Subcutaneous adipose tissue (tissue), 4 donors: ENCODE measurements around the gene ZNF429. TPM values are rescaled to one million over a fixed set of nuclear protein-coding genes. Genes with fewer than 3 reads are reported as not detected.

Experiments used
- total RNA-seq, 4 donors: library from RNA; depleted of rRNA; stranded (reverse); fragments of >200 nt; gene quantifications; one replicate each; pipeline ENCODE4 v1.1.0, GENCODE V29; 2016
- TF ChIP-seq, protein P1 (sequence below): fragments of 450-650 bp; IDR thresholded peaks from one replicate; pipeline ENCODE4 v1.5.1; 2016; ENCODE audit warnings: low read depth, mild to moderate bottlenecking, control low read depth, antibody characterized with exemption, moderate library complexity

Gene ZNF429
- total RNA-seq, 4 donors from 2014 or later = 6.8 to 15.9 (median 13.2) TPM

DNA sequence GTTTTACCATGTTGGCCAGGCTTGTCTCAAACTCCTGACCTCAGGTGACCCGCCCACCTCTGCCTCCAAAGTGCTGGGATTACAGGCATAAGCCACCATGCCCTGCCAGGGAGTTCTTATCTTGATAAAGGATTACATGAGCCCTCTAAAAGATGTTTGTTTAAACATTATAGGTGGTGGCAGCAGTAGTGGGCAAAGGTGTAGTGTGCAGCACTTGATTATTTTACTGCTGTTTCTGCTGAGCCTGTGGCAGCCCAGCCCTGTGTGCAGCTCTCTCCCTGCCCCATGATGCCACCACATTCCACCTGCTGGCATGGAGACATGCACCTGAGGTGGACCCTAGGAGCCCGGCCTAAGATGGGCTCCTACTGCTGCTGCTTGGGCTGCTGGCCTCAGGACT, 54.0 kb downstream of the ZNF429 start:
- TF ChIP-seq, protein P1, sequence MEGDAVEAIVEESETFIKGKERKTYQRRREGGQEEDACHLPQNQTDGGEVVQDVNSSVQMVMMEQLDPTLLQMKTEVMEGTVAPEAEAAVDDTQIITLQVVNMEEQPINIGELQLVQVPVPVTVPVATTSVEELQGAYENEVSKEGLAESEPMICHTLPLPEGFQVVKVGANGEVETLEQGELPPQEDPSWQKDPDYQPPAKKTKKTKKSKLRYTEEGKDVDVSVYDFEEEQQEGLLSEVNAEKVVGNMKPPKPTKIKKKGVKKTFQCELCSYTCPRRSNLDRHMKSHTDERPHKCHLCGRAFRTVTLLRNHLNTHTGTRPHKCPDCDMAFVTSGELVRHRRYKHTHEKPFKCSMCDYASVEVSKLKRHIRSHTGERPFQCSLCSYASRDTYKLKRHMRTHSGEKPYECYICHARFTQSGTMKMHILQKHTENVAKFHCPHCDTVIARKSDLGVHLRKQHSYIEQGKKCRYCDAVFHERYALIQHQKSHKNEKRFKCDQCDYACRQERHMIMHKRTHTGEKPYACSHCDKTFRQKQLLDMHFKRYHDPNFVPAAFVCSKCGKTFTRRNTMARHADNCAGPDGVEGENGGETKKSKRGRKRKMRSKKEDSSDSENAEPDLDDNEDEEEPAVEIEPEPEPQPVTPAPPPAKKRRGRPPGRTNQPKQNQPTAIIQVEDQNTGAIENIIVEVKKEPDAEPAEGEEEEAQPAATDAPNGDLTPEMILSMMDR = no peak

DNA sequence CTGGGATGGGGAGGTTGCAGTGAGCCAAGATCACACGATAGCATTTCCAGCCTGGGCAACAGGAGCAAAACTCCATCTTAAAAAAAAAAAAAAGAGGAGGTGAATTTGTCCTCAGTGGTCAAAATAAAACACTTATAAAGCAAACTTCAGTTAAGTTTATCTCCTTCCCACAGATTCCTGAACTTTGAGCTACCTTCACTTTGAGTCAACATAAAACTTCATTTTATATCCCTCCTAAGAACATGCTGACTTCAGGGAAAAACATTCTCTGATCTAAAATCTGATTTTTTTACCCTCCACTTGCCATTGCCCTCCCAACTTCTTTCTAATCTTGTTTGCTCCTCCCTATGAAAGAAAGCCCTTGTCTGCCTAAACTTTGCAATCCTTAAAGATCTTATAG, 59.0 kb downstream of the ZNF429 start:
- TF ChIP-seq, protein P1 = no peak

DNA sequence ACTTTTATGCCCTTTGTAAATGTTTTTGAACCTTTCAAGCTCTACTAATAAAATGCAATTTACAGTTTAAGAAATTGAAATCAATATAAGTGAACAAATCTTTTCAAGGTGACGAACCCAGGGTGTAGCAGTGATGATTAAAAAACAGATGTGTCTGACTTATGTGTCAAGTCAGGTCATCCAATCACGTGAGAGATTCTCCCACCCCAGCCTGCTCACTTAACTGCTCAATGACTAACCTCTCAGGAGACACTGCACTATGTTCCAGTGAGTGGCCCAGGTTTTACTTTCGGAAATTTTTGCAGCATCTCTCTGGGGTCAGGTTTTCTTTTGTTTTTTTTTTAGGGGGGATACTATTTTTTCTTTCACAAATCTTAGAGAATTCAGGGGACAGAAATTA, 60.7 kb downstream of the ZNF429 start:
- TF ChIP-seq, protein P1 = no peak

DNA sequence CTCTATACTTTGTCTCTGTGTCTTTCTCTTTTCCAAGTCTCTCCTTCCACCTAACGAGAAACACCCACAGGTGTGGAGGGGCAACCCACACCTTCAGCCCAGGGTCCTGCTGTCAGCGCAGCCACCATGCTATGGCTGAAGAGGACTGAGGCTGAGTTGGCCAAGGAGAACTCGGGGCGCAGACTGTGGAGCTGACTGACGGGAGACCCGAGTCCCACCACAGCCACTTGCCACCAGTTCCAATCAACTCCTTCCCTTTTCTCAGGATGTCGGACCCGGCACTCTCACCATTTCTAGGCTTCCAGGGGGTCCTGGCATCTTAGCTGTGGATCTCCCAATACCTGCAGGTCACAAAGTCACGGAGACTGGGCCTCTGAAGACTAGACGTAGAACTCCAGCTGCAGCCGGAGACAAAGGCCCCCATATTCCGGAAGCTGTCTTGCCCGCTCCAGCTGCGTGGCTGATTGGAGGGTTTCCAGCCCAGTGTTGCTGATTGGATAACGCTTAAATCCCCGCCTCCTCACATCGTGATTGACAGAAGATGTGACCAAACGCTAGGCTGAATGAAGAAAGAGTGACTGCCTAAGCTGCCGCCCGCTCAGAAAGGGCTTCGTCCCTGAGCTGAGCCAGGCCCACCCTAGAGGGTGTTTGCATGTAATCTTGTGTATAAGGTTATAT, 63.6 kb downstream of the ZNF429 start:
- TF ChIP-seq, protein P1 = no peak

DNA sequence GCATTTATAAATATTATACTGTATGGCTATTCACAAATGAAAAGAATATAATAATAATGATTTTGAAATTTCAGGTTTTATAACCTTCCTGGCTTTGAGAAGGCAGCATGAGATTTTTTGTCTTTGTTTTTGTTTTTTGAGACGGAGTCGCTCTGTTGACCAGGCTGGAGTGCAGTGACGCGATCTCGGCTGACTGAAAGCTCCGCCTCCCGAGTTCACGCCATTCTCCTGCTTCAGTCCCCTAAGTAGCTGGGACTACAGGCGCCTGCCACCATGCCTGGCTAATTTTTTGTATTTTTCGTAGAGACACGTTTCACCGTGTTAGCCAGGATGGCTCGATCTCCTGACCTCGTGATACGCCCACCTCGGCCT, 64.1 kb downstream of the ZNF429 start:
- TF ChIP-seq, protein P1 = no peak

DNA sequence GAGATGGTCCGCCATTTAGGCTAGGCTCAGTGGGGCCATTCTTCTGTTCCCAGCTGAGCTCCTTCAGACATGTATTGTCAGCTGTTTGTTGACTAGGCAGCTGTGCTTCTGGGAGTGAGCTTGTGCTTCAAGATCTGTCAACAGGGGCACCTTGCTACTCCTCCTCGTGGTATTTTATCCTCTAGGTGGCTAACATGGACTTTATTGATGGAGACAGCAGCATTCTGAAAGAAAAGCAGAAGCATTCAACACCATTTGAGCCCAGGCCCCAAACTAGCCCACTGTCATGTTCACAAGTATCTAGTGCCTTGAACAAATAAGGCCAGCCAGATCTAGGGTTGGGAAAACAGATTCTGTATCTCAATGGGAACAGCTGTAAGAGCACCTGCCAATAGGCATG, 65.9 kb downstream of the ZNF429 start:
- TF ChIP-seq, protein P1 = no peak

DNA sequence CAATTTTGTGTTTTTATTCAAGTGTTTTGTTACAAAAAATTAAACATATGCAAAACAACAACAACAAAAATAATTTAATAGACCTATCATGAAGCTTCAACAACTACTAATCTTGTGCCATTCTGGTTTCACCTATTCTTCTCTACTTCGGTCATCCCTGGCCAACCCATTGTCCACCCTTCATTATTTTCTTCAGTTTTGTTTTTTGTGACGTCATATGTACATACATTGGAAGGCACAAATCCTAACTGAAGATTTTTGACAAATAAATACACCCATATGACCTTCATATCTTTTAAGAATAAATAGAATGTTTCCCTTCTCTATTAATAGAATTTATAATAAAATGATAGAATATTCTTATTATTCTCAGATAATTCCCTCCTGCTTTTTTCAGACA, 69.2 kb downstream of the ZNF429 start:
- TF ChIP-seq, protein P1 = no peak
